GM19397 (cell line): Measurements from ENCODE around the gene RAB29.
"Not testable (repeated sequence)": the region's sequence is repeated elsewhere in the genome, so short reads cannot be mapped to it uniquely, and the experiment has no call there.

Experiments used
- ATAC-seq: cut with Tn5 transposase; IDR thresholded peaks from one replicate; pipeline ENCODE4 v1.9.1; 2021; ENCODE audit warnings: mild to moderate bottlenecking, moderate library complexity; ENCODE audit not compliant: unreplicated experiment

RAB29 gene

GRCh38 chr1:205729945-205730610 lies 45.2 kb downstream of the RAB29 start:
- no peak for ATAC-seq

GRCh38 chr1:205726619-205727125 lies 48.6 kb downstream of the RAB29 start:
- no peak for ATAC-seq

- no peak for ATAC-seq
Measured at GRCh38 chr1:205725514-205725913, 49.8 kb downstream of the RAB29 start.

GRCh38 chr1:205720740-205721139 lies 54.5 kb downstream of the RAB29 start:
- ATAC-seq = not testable (repeated sequence)

GRCh38 chr1:205719762-205720161 lies 55.5 kb downstream of the RAB29 start:
- no peak for ATAC-seq

GRCh38 chr1:205719015-205719414 lies 56.3 kb downstream of the RAB29 start:
- no peak for ATAC-seq
